H9 (cell line): ENCODE measurements around the gene RBM18. TPM values are rescaled to one million over a fixed set of nuclear protein-coding genes. Genes with fewer than 3 reads are reported as not detected.

Experiments used
- DNase-seq: peaks from one replicate; pipeline ENCODE4 v3.0.0-alpha.2; 2017
- H2AFZ ChIP-seq: one replicate; pipeline ENCODE4 v1.6.1; 2013; ENCODE audit warnings: mild to moderate bottlenecking, low read length, control low read depth, moderate library complexity
- H2AK5ac ChIP-seq: 2 replicates; pipeline ENCODE4 v1.6.1; 2013; ENCODE audit warnings: low read length, control low read depth, mixed read lengths; ENCODE audit not compliant: insufficient read length
- H2BK120ac ChIP-seq: one replicate; pipeline ENCODE4 v1.6.1; 2013; ENCODE audit warnings: low read depth, mild to moderate bottlenecking, low read length, control low read depth, inconsistent platforms; ENCODE audit not compliant: poor library complexity, severe bottlenecking
- H2BK12ac ChIP-seq: 2 replicates; pipeline ENCODE4 v1.6.1; 2013; ENCODE audit warnings: low read length, control low read depth, mixed read lengths, low read depth; ENCODE audit not compliant: insufficient read length
- H2BK15ac ChIP-seq: 2 replicates; pipeline ENCODE4 v1.6.1; 2013; ENCODE audit warnings: low read depth, low read length, control low read depth
- H2BK20ac ChIP-seq: one replicate; pipeline ENCODE4 v1.6.1; 2013; ENCODE audit warnings: low read depth, mild to moderate bottlenecking, low read length, control low read depth, inconsistent platforms; ENCODE audit not compliant: poor library complexity, severe bottlenecking
- H2BK5ac ChIP-seq: 2 replicates; pipeline ENCODE4 v1.6.1; 2013; ENCODE audit warnings: low read length, control low read depth, mixed read lengths; ENCODE audit not compliant: insufficient read length
- H3K14ac ChIP-seq: 2 replicates; pipeline ENCODE4 v1.6.1; 2013; ENCODE audit warnings: low read length, control low read depth; ENCODE audit not compliant: insufficient read depth
- H3K18ac ChIP-seq: 2 replicates; pipeline ENCODE4 v1.6.1; 2013; ENCODE audit warnings: low read depth, mild to moderate bottlenecking, mixed read lengths, low read length, control low read depth; ENCODE audit not compliant: insufficient read length
- H3K23ac ChIP-seq: 2 replicates; pipeline ENCODE4 v1.6.1; 2013; ENCODE audit warnings: low read length, control low read depth, mixed read lengths, low read depth; ENCODE audit not compliant: insufficient read length
- H3K23me2 ChIP-seq: 2 replicates; pipeline ENCODE4 v1.6.1; 2013; ENCODE audit warnings: low read depth, mild to moderate bottlenecking, mixed read lengths, low read length, control low read depth; ENCODE audit not compliant: insufficient read length, poor library complexity, severe bottlenecking
- H3K27ac ChIP-seq: 2 replicates; pipeline ENCODE4 v1.5.1; 2013; ENCODE audit warnings: low read length, control low read depth, mixed read lengths, low read depth; ENCODE audit not compliant: insufficient read length
- H3K27me3 ChIP-seq: 2 replicates; pipeline ENCODE4 v1.6.1; 2013; ENCODE audit warnings: low read length, control low read depth, inconsistent platforms; ENCODE audit not compliant: insufficient read depth
- H3K4ac ChIP-seq: 2 replicates; pipeline ENCODE4 v1.6.1; 2013; ENCODE audit warnings: low read depth, mild to moderate bottlenecking, control low read depth, inconsistent platforms, low read length, moderate library complexity
- H3K4me1 ChIP-seq: 2 replicates; pipeline ENCODE4 v1.6.1; 2013; ENCODE audit warnings: low read length, control low read depth, inconsistent platforms; ENCODE audit not compliant: insufficient read depth
- H3K4me2 ChIP-seq: 2 replicates; pipeline ENCODE4 v1.6.1; 2013; ENCODE audit warnings: low read length, control low read depth, mixed read lengths; ENCODE audit not compliant: insufficient read length, insufficient read depth
- H3K56ac ChIP-seq: 2 replicates; pipeline ENCODE4 v1.6.1; 2013; ENCODE audit warnings: low read depth, mild to moderate bottlenecking, mixed read lengths, low read length, control low read depth; ENCODE audit not compliant: insufficient read length
- H3K79me1 ChIP-seq: 2 replicates; pipeline ENCODE4 v1.6.1; 2013; ENCODE audit warnings: low read depth, mild to moderate bottlenecking, moderate library complexity, low read length, control low read depth, inconsistent platforms; ENCODE audit not compliant: insufficient read depth, poor library complexity, severe bottlenecking
- H3K79me2 ChIP-seq: 2 replicates; pipeline ENCODE4 v1.6.1; 2013; ENCODE audit warnings: low read length, control low read depth, inconsistent platforms; ENCODE audit not compliant: insufficient read depth
- H3K9ac ChIP-seq: 2 replicates; pipeline ENCODE4 v1.6.1; 2013; ENCODE audit warnings: low read length, control low read depth, mixed read lengths; ENCODE audit not compliant: insufficient read length; ENCODE audit errors: extremely low read depth
- H3K9me3 ChIP-seq: one replicate; pipeline ENCODE4 v1.6.1; 2013; ENCODE audit warnings: low read depth, low read length, inconsistent platforms; ENCODE audit not compliant: control insufficient read depth
- H3T11ph ChIP-seq: one replicate; pipeline ENCODE4 v1.6.1; 2013; ENCODE audit warnings: mild to moderate bottlenecking, low read length, control low read depth, inconsistent platforms
- H4K20me1 ChIP-seq: one replicate; pipeline ENCODE4 v1.6.1; 2013; ENCODE audit not compliant: control insufficient read depth, insufficient read length, insufficient read depth
- H4K5ac ChIP-seq: 2 replicates; pipeline ENCODE4 v1.6.1; 2013; ENCODE audit warnings: low read depth, mild to moderate bottlenecking, mixed read lengths, low read length, control low read depth; ENCODE audit not compliant: insufficient read length
- H4K8ac ChIP-seq: replicated peaks from 2 replicates; pipeline ENCODE4 v1.6.1; 2013; ENCODE audit warnings: low read length, control low read depth, mixed read lengths, low read depth; ENCODE audit not compliant: insufficient read length
- H4K91ac ChIP-seq: 2 replicates; pipeline ENCODE4 v1.6.1; 2013; ENCODE audit warnings: low read depth, mild to moderate bottlenecking, moderate library complexity, mixed read lengths, low read length, control low read depth; ENCODE audit not compliant: insufficient read length
- H3K27ac Mint-ChIP-seq, 3 experiments: 2 replicates in 2 of 3; 3 replicates in 1 of 3; pipeline ENCODE4 v1.8.0; 2020 to 2021; ENCODE audit warnings: mixed read lengths in 3 of 3, mild to moderate bottlenecking in 1 of 3, moderate library complexity in 1 of 3
- H3K27me3 Mint-ChIP-seq: 2 replicates; pipeline ENCODE4 v1.8.0; 2021; ENCODE audit warnings: low read depth, mild to moderate bottlenecking, moderate library complexity, mixed read lengths
- H3K36me3 Mint-ChIP-seq, 3 experiments: 2 replicates in 2 of 3; 3 replicates in 1 of 3; pipeline ENCODE4 v1.8.0; 2020 to 2021; ENCODE audit warnings: low read depth in 3 of 3, mixed read lengths in 3 of 3; ENCODE audit not compliant: insufficient read depth in 1 of 3
- H3K4me1 Mint-ChIP-seq, 2 experiments: 2 replicates each; pipeline ENCODE4 v1.8.0; 2020; ENCODE audit warnings: mixed read lengths in 2 of 2
- H3K4me3 Mint-ChIP-seq, 2 experiments: 2 replicates in 1 of 2; 3 replicates in 1 of 2; pipeline ENCODE4 v1.8.0; 2020 to 2021; ENCODE audit warnings: mild to moderate bottlenecking in 2 of 2, mixed read lengths in 2 of 2, moderate library complexity in 1 of 2
- H3K9me3 Mint-ChIP-seq, 2 experiments: 2 replicates in 1 of 2; 3 replicates in 1 of 2; pipeline ENCODE4 v1.8.0; 2020; ENCODE audit warnings: mild to moderate bottlenecking in 2 of 2, mixed read lengths in 2 of 2, moderate library complexity in 1 of 2
- CTCF ChIP-seq: fragments of 200-600 bp; sonication (generic); conservative IDR thresholded peaks from 3 replicates; pipeline ENCODE4 v1.8.0; 2021; ENCODE audit warnings: antibody characterized with exemption, mild to moderate bottlenecking
- WGBS: extraction: QIAGEN DNeasy Blood & Tissue Kit; methylation state at CpG from one replicate; pipeline ENCODE4 v1.1.7; 2013; ENCODE audit warnings: missing lambda C conversion rate, low lambda C conversion rate, mixed read lengths; ENCODE audit not compliant: insufficient read length; ENCODE audit errors: extremely low coverage; 5-methylcytosine and 5-hydroxymethylcytosine counted together
- long read RNA-seq: library from polyadenylated mRNA; unstranded; transcript quantifications from one replicate; pipeline ENCODE4 v2.0.0, GENCODE V29; 2020
- total RNA-seq: library from RNA; stranded (reverse); gene quantifications from 2 replicates; pipeline ENCODE4 v1.2.1, GENCODE V29; 2021

RBM18 gene
- 18.3 and 18.9 TPM in 2 replicates for total RNA-seq
- long read RNA-seq, full-length matches to known transcripts: 128 of 154 reads
- long read RNA-seq, partial matches to known transcripts: 2 of 154 reads
- long read RNA-seq, other reads (novel, unspliced or antisense): 24 of 154 reads

- H2BK120ac ChIP-seq: peak within 1 kb of the TSS; percentile 91
- H3K79me2 ChIP-seq: peaks cover 6% of the 10 kb centered on the region; the same call in 1 of the 2 replicates
- H3K4me2 ChIP-seq: peak within 1 kb of the TSS; percentile 98
- H3K18ac ChIP-seq: peak within 1 kb of the TSS; percentile 90
- Mint-ChIP-seq H3K4me1 (peaks cover 12 to 13% of the 10 kb centered on the region in 2 experiments; a peak in 3 of 4 replicates), H3K27me3 (no peaks in the 10 kb centered on the region), H3K4me3 (peak within 1 kb of the TSS; percentile 97 to 98), H3K27ac (peak within 1 kb of the TSS; percentile 99 to 100 (median 99)), H3K9me3 (no peaks in the 10 kb centered on the region), H3K36me3 (peaks cover 3 to 21% (median 6%) of the 10 kb centered on the region in 3 experiments; a peak in 6 of 7 replicates)
- peak within 1 kb of the TSS; percentile 63 for H3K27ac ChIP-seq
- no peak for TF ChIP-seq CTCF
- no peak within 1 kb of the TSS for H2AK5ac ChIP-seq
- H3K23me2 ChIP-seq: peaks cover 11% of the 10 kb centered on the region
- DNase-seq: peak; percentile 94
- peak within 1 kb of the TSS; percentile 6 for H2AFZ ChIP-seq
- no peak within 1 kb of the TSS for H4K8ac ChIP-seq
- H2BK15ac ChIP-seq: no peak within 1 kb of the TSS; the same call in 1 of the 2 replicates
- no peaks in the 10 kb centered on the region for H4K20me1 ChIP-seq
- peaks cover 7% of the 10 kb centered on the region for H3K79me1 ChIP-seq
- no peak within 1 kb of the TSS for H4K5ac ChIP-seq
- H3K4ac ChIP-seq: no peak within 1 kb of the TSS
- H3K27me3 ChIP-seq: no peaks in the 10 kb centered on the region
- no peaks in the 10 kb centered on the region for H3K4me1 ChIP-seq
- no peak within 1 kb of the TSS for H3T11ph ChIP-seq
- H3K23ac ChIP-seq: no peak within 1 kb of the TSS
- H3K56ac ChIP-seq: no peak within 1 kb of the TSS
- no peak within 1 kb of the TSS for H4K91ac ChIP-seq
- H2BK12ac ChIP-seq: peak within 1 kb of the TSS; percentile 55
- H2BK20ac ChIP-seq: no peak within 1 kb of the TSS
- peak within 1 kb of the TSS; percentile 94 for H3K14ac ChIP-seq
- peak within 1 kb of the TSS; percentile 83 for H3K9ac ChIP-seq
- no peak within 1 kb of the TSS for H2BK5ac ChIP-seq
- H3K9me3 ChIP-seq: no peaks in the 10 kb centered on the region
- no CpG with 5 or more reads among the region's 60 CpGs for WGBS
Measured at GRCh38 chr9:122264360-122265148, at the start of gene RBM18, which contains the start of gene MRRF. Gene RBM18 (minus strand): TSS chr9:122264840. CDS start chr9:122261492, 3,348 bp downstream. Gene MRRF (plus strand): TSS chr9:122264882. CDS start chr9:122270892, 6,010 bp downstream.
